ENCODE results near the gene SLC38A9. TPM values are rescaled to one million over a fixed set of nuclear protein-coding genes. Genes with fewer than 3 reads are reported as not detected.
"Not testable (repeated sequence)": the region's sequence is repeated elsewhere in the genome, so short reads cannot be mapped to it uniquely, and the experiment has no call there.

The SLC38A9 gene
- total and polyA plus RNA-seq, 2 experiments from 2014 or later, result 17.0 to 23.8 TPM

DNA sequence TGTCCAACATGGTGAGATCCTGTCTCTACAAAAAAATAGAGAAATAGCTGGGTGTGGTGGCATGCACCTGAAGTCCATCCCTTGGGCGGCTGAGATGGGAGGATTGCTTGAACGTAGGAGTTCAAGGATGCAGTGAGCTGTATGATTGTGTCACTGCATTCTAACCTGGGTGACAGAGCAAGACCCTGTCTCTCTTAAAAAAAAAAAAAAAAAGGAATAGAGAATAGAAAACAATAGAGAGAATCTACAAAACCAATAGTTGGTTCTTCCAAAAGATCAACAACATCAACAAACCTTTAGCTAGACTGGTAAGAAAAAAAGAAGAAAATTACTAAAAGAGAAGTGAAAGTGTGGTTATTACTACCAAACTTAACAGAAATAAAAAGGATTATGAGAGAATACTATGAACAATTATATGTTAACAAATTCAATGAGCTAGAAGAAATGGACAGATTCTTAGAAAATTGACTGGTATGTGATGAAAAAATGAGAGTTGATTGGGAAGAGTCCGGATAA, 8.1 kb upstream of the SLC38A9 start:
- 71 to 72% methylated on average over 3 of the region's 3 CpGs for WGBS, 2 experiments (ENCODE audit: low coverage in 1 of 2, low lambda C conversion rate in 2 of 2, missing lambda C conversion rate in 2 of 2)
- no peaks in the 10 kb centered on the region for H3K79me2 ChIP-seq (ENCODE audit: insufficient read depth)
- H2AFZ ChIP-seq, result no peak overlapping the region
- H3K4me1 ChIP-seq (ENCODE audit: insufficient read depth), result no peaks in the 10 kb centered on the region
- DNase-seq, result no peak
- no peaks in the 10 kb centered on the region for H3K9me2 ChIP-seq (ENCODE audit: insufficient read depth)
- H4K20me1 ChIP-seq (ENCODE audit: insufficient read depth), result no peaks in the 10 kb centered on the region
- no peak overlapping the region for H3K27ac ChIP-seq
- TF ChIP-seq EZH2 (IDR thresholded peaks at IDR 0.05; ENCODE audit: insufficient read depth, poor library complexity, severe bottlenecking) (no peak), EZH2phosphoT487 (IDR thresholded peaks at IDR 0.05; ENCODE audit: insufficient read depth, low read depth) (no peak)
- no peak overlapping the region for H3K4me3 ChIP-seq
- in situ Hi-C loops (cut with MboI), result loop anchor here (10.0 kb wide), 1 partner anchor 195 kb away; no protein-coding TSS in a partner anchor
- no peaks in the 10 kb centered on the region for H3F3A ChIP-seq (ENCODE audit: insufficient read depth)
- H3K4me2 ChIP-seq (ENCODE audit: unreplicated experiment), result no peak overlapping the region
- no peaks in the 10 kb centered on the region for H3K36me3 ChIP-seq (ENCODE audit: low read depth)
- H3K9me3 ChIP-seq (ENCODE audit: low read depth), result no peaks in the 10 kb centered on the region
- H3K9ac ChIP-seq, result no peak overlapping the region
- no peaks in the 10 kb centered on the region for H3K27me3 ChIP-seq (replicated peaks; ENCODE audit: insufficient read depth)

DNA sequence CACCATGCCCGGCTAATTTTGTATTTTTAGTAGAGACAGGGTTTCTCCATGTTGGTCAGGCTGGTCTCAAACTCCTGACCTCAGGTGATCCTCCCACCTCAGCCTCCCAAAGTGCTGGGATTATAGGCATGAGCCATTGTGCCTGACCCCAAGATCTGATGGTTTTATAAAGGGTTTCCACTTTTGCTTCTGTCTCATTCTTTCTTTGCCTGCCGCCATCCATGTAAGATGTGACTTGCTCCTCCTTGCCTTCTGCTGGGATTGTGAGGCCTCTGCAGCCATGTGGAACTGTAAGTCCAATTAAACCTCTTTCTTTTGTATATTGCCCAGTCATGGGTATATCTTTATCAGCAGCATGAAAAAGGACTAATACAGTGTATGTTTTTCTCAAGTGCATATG, 6.9 kb upstream of the SLC38A9 start:
- H3K4me3 ChIP-seq; H3K79me2 ChIP-seq (ENCODE audit: insufficient read depth); H3K9ac ChIP-seq; H3K9me3 ChIP-seq (ENCODE audit: low read depth); H3K27ac ChIP-seq; H3K27me3 ChIP-seq (replicated peaks; ENCODE audit: insufficient read depth); H4K20me1 ChIP-seq (ENCODE audit: insufficient read depth); H3K9me2 ChIP-seq (ENCODE audit: insufficient read depth); DNase-seq; H3K4me2 ChIP-seq (ENCODE audit: unreplicated experiment); in situ Hi-C loops (cut with MboI); H3K4me1 ChIP-seq (ENCODE audit: insufficient read depth); H3F3A ChIP-seq (ENCODE audit: insufficient read depth); H2AFZ ChIP-seq; H3K36me3 ChIP-seq (ENCODE audit: low read depth): not testable (repeated sequence)
- WGBS, 2 experiments (ENCODE audit: low coverage in 1 of 2, low lambda C conversion rate in 2 of 2, missing lambda C conversion rate in 2 of 2), result 92 to 100% methylated on average over 2 of the region's 2 CpGs

DNA sequence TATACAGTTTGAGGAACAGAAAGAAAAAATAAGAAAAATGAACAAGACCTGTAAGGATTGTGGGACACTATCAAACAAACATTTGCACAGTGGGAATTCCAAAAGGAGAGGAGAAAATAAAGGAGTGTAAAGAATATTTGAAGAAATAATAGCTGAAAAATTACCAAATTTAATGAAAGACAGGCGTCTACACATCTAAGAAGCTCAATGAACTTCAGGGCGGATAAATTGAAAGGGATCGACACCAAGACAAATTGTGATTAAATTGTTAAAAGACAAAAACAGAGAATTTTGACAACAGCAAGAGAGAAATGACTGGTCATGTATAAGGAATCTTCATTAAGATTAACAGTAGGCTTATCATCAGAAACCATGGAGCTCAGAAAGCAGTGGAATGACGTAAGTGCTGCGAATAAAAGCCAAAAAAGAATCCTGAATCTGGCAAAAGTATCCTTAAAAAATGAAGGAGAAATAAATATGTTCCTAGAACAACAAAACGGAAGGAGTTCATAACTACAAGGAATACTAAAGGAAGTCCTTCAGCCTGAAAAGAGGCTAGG, 3.5 kb upstream of the SLC38A9 start:
- no peak overlapping the region for H3K4me3 ChIP-seq
- in situ Hi-C loops (cut with MboI), result no loop called here
- no peaks in the 10 kb centered on the region for H3K9me3 ChIP-seq (ENCODE audit: low read depth)
- no peak overlapping the region for H3K9ac ChIP-seq
- no peaks in the 10 kb centered on the region for H3K9me2 ChIP-seq (ENCODE audit: insufficient read depth)
- no peaks in the 10 kb centered on the region for H3K27me3 ChIP-seq (replicated peaks; ENCODE audit: insufficient read depth)
- no peak overlapping the region for H2AFZ ChIP-seq
- H3F3A ChIP-seq (ENCODE audit: insufficient read depth), result no peaks in the 10 kb centered on the region
- H3K27ac ChIP-seq, result no peak overlapping the region
- no peak for TF ChIP-seq EZH2phosphoT487 (IDR thresholded peaks at IDR 0.05; ENCODE audit: insufficient read depth, low read depth)
- TF ChIP-seq EZH2 (IDR thresholded peaks at IDR 0.05; ENCODE audit: insufficient read depth, poor library complexity, severe bottlenecking), result no peak
- WGBS, 2 experiments (ENCODE audit: low coverage in 1 of 2, low lambda C conversion rate in 2 of 2, missing lambda C conversion rate in 2 of 2), result 77 to 86% methylated on average over 6 of the region's 6 CpGs
- H3K36me3 ChIP-seq (ENCODE audit: low read depth), result no peaks in the 10 kb centered on the region
- no peak for DNase-seq
- H4K20me1 ChIP-seq (ENCODE audit: insufficient read depth), result no peaks in the 10 kb centered on the region
- peaks cover 12% of the 10 kb centered on the region; the same call in 1 of the 2 replicates for H3K4me1 ChIP-seq (ENCODE audit: insufficient read depth)
- no peak overlapping the region for H3K4me2 ChIP-seq (ENCODE audit: unreplicated experiment)
- H3K79me2 ChIP-seq (ENCODE audit: insufficient read depth), result peaks cover 12% of the 10 kb centered on the region

DNA sequence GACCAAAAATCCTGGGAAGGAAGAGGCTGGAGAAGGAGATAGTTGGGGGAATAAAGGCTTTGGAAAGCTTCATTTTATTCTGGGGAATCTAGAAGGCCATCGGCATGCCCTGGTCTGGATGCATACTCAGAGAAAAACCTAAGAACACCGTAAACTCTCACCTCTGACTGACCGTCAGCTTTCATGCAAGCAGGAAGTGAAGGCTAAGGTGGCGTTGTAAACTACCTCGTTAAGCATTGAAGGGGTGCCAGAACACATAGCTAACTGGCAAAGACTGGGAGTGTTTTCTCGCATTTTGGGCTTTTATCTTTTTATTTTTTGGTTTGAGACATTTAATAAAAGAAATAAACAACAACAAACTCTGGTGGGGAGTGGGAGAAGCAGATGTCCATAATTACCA, 2.6 kb upstream of the SLC38A9 start:
- Histone ChIP-seq H4K20me1 (ENCODE audit: insufficient read depth) (no peaks in the 10 kb centered on the region), H3K36me3 (ENCODE audit: low read depth) (no peaks in the 10 kb centered on the region), H3K4me3 (no peak overlapping the region), H3K79me2 (ENCODE audit: insufficient read depth) (peaks cover 14% of the 10 kb centered on the region), H3K27ac (no peak overlapping the region), H3K9me3 (ENCODE audit: low read depth) (no peaks in the 10 kb centered on the region), H3K4me1 (ENCODE audit: insufficient read depth) (peaks cover 12% of the 10 kb centered on the region; the same call in 1 of the 2 replicates), H3K27me3 (replicated peaks; ENCODE audit: insufficient read depth) (no peaks in the 10 kb centered on the region), H2AFZ (no peak overlapping the region), H3K4me2 (ENCODE audit: unreplicated experiment) (no peak overlapping the region), H3K9me2 (ENCODE audit: insufficient read depth) (no peaks in the 10 kb centered on the region), H3F3A (ENCODE audit: insufficient read depth) (no peaks in the 10 kb centered on the region), H3K9ac (no peak overlapping the region)
- in situ Hi-C loops (cut with MboI), result no loop called here
- 91 to 93% methylated on average over 6 of the region's 6 CpGs for WGBS, 2 experiments (ENCODE audit: low coverage in 1 of 2, low lambda C conversion rate in 2 of 2, missing lambda C conversion rate in 2 of 2)
- no peak for DNase-seq
- TF ChIP-seq EZH2 (IDR thresholded peaks at IDR 0.05; ENCODE audit: insufficient read depth, poor library complexity, severe bottlenecking), result no peak
- no peak for TF ChIP-seq EZH2phosphoT487 (IDR thresholded peaks at IDR 0.05; ENCODE audit: insufficient read depth, low read depth)

DNA sequence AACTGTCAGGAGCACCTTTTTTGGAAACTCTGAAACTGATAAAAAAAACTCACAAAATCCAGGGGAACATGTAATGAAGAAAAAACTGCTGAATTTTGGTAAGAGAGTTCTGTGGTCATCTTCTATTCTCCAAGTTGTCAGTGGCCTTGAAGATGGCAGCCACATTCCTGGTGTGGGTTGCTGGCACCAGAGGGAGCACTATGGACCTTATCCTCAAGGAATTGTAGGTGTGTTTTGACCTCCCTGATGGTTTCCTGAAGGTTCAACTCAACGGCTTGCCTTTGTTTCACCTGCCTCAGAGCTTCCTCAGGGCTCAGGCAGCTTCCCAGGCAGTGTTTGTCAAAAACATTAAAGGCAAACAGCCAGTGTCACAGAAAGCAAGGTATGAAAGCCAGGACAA, 2.2 kb upstream of the SLC38A9 start:
- H3K4me3 ChIP-seq, result no peak overlapping the region
- H3K9me3 ChIP-seq (ENCODE audit: low read depth), result no peaks in the 10 kb centered on the region
- no peak for TF ChIP-seq EZH2phosphoT487 (IDR thresholded peaks at IDR 0.05; ENCODE audit: insufficient read depth, low read depth)
- H3K9me2 ChIP-seq (ENCODE audit: insufficient read depth), result no peaks in the 10 kb centered on the region
- no peaks in the 10 kb centered on the region for H3K27me3 ChIP-seq (replicated peaks; ENCODE audit: insufficient read depth)
- H2AFZ ChIP-seq, result no peak overlapping the region
- DNase-seq, result no peak
- peaks cover 12% of the 10 kb centered on the region; the same call in 1 of the 2 replicates for H3K4me1 ChIP-seq (ENCODE audit: insufficient read depth)
- H4K20me1 ChIP-seq (ENCODE audit: insufficient read depth), result no peaks in the 10 kb centered on the region
- 36 to 67% methylated on average over 1 of the region's 1 CpG for WGBS, 2 experiments (ENCODE audit: low coverage in 1 of 2, low lambda C conversion rate in 2 of 2, missing lambda C conversion rate in 2 of 2)
- peaks cover 15% of the 10 kb centered on the region for H3K79me2 ChIP-seq (ENCODE audit: insufficient read depth)
- no peaks in the 10 kb centered on the region for H3K36me3 ChIP-seq (ENCODE audit: low read depth)
- no peak overlapping the region for H3K4me2 ChIP-seq (ENCODE audit: unreplicated experiment)
- no peak overlapping the region for H3K9ac ChIP-seq
- H3K27ac ChIP-seq, result no peak overlapping the region
- in situ Hi-C loops (cut with MboI), result no loop called here
- no peaks in the 10 kb centered on the region for H3F3A ChIP-seq (ENCODE audit: insufficient read depth)

All from GM23248 (cell line).